ENCODE data around the gene MAMDC2.

Gene MAMDC2

DNA sequence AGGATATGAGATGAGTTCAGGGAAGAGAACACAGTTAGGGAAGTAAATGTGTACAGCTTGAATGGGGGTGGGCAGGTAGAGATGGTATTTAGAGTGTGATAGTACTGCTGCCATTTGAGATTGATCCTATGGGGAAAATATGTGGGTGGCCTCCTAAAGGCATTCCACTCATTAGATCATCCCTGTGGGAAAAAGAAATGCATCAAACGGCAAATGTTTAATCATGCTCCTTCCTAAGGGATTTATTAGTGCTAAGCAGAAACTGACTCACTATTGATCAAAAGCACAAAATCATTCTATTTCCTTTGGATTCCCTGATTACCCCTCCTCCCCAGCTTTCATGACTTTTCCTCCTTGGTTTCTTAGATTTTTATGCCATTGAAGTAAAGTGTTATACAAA, 178.7 kb downstream of the MAMDC2 start:
- no peak overlapping the region for H3K27ac ChIP-seq (ENCODE audit: low read length, poor library complexity, severe bottlenecking)
- H2BK15ac ChIP-seq (ENCODE audit: low read depth, poor library complexity, severe bottlenecking): no peak overlapping the region
- no peak overlapping the region for H3K4me2 ChIP-seq (ENCODE audit: low read length, poor library complexity, severe bottlenecking)
- no peak overlapping the region for H2AFZ ChIP-seq (ENCODE audit: low read depth, low read length)
- DNase-seq: no peak
- peaks cover 22% of the 10 kb centered on the region for H3K79me1 ChIP-seq (replicated peaks; ENCODE audit: low read length, poor library complexity, severe bottlenecking)
- H4K8ac ChIP-seq (ENCODE audit: low read length): no peak overlapping the region
- H3K36me3 ChIP-seq (ENCODE audit: control insufficient read depth in 1 of 2, insufficient read depth in 2 of 2, low read depth in 1 of 2, low read length in 2 of 2): peaks cover 0 to 6% of the 10 kb centered on the region in 2 experiments
- no peak overlapping the region for H3K23ac ChIP-seq (ENCODE audit: low read length in 2 of 2)
- H3K18ac ChIP-seq (ENCODE audit: low read depth in 1 of 2, low read length in 2 of 2): no peak overlapping the region
- WGBS: 85% methylated on average over 1 of the region's 1 CpG
- H4K91ac ChIP-seq (ENCODE audit: low read length): no peak overlapping the region
- H3K4ac ChIP-seq (ENCODE audit: low read depth in 1 of 2, low read length in 2 of 2): no peak overlapping the region
- no peak overlapping the region for H2AK5ac ChIP-seq (ENCODE audit: low read length, severe bottlenecking)
- no peak overlapping the region for H2BK12ac ChIP-seq (ENCODE audit: low read length in 2 of 2)
- no peak overlapping the region for H3K4me3 ChIP-seq (ENCODE audit: insufficient read depth in 1 of 2, low read depth in 1 of 2, low read length in 2 of 2)
- H2BK120ac ChIP-seq (ENCODE audit: low read depth, low read length): no peak overlapping the region
- no peak overlapping the region for H3K14ac ChIP-seq (ENCODE audit: low read length in 2 of 2)
- H3K27me3 ChIP-seq (ENCODE audit: control insufficient read depth in 1 of 2, insufficient read depth in 1 of 2, low read length in 2 of 2): no peaks in the 10 kb centered on the region
- H2BK5ac ChIP-seq (ENCODE audit: low read depth, low read length, poor library complexity, severe bottlenecking): no peak overlapping the region
- H3K4me1 ChIP-seq (ENCODE audit: control insufficient read depth, insufficient read depth, low read depth, low read length): no peaks in the 10 kb centered on the region
- no peak overlapping the region for H3K9ac ChIP-seq (ENCODE audit: low read length)
- no peaks in the 10 kb centered on the region for H3K9me3 ChIP-seq (ENCODE audit: control insufficient read depth, low read length)

DNA sequence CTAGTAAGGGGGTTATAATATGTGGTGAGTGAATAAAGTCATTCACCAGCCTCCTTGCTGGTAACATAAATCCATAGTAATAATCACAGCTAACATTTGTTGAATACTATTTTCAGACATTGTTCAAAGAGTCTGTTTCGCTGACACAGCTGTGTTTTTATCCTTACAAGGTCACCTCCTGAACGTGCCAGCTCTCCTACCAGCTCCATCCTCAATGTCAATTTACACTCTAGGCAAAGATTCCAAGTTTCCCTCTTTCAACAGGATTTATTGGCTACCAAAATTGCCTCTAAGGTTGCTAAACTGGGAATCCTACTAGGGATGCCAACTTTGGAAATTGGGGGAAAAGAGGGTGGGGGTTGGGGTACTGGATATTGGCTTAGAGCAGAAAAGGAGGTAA, 184.5 kb downstream of the MAMDC2 start:
- H3K9me3 ChIP-seq (ENCODE audit: control insufficient read depth, low read length): no peaks in the 10 kb centered on the region
- H3K18ac ChIP-seq (ENCODE audit: low read depth in 1 of 2, low read length in 2 of 2): no peak overlapping the region
- no peak overlapping the region for H2AK5ac ChIP-seq (ENCODE audit: low read length, severe bottlenecking)
- no peak overlapping the region for H3K27ac ChIP-seq (ENCODE audit: low read length, poor library complexity, severe bottlenecking)
- H2AFZ ChIP-seq (ENCODE audit: low read depth, low read length): no peak overlapping the region
- no peak overlapping the region for H3K23ac ChIP-seq (ENCODE audit: low read length in 2 of 2)
- WGBS: 94% methylated on average over 2 of the region's 2 CpGs
- no peak overlapping the region for H3K4me2 ChIP-seq (ENCODE audit: low read length, poor library complexity, severe bottlenecking)
- peak overlapping the region in 1 of 2 experiments; percentile 11 for H2BK12ac ChIP-seq (ENCODE audit: low read length in 2 of 2)
- H2BK120ac ChIP-seq (ENCODE audit: low read depth, low read length): no peak overlapping the region
- no peak overlapping the region for H3K9ac ChIP-seq (ENCODE audit: low read length)
- H3K14ac ChIP-seq (ENCODE audit: low read length in 2 of 2): no peak overlapping the region
- H4K91ac ChIP-seq (ENCODE audit: low read length): no peak overlapping the region
- no peak overlapping the region for H4K8ac ChIP-seq (ENCODE audit: low read length)
- H2BK5ac ChIP-seq (ENCODE audit: low read depth, low read length, poor library complexity, severe bottlenecking): no peak overlapping the region
- H3K79me1 ChIP-seq (replicated peaks; ENCODE audit: low read length, poor library complexity, severe bottlenecking): peaks cover 8% of the 10 kb centered on the region
- H3K4me1 ChIP-seq (ENCODE audit: control insufficient read depth, insufficient read depth, low read depth, low read length): peaks cover 3% of the 10 kb centered on the region
- no peak overlapping the region for H3K4ac ChIP-seq (ENCODE audit: low read depth in 1 of 2, low read length in 2 of 2)
- no peak overlapping the region for H3K4me3 ChIP-seq (ENCODE audit: insufficient read depth in 1 of 2, low read depth in 1 of 2, low read length in 2 of 2)
- no peak overlapping the region for H2BK15ac ChIP-seq (ENCODE audit: low read depth, poor library complexity, severe bottlenecking)
- peaks cover 0 to 5% of the 10 kb centered on the region in 2 experiments for H3K36me3 ChIP-seq (ENCODE audit: control insufficient read depth in 1 of 2, insufficient read depth in 2 of 2, low read depth in 1 of 2, low read length in 2 of 2)
- no peak for DNase-seq
- H3K27me3 ChIP-seq (ENCODE audit: control insufficient read depth in 1 of 2, insufficient read depth in 1 of 2, low read length in 2 of 2): no peaks in the 10 kb centered on the region

DNA sequence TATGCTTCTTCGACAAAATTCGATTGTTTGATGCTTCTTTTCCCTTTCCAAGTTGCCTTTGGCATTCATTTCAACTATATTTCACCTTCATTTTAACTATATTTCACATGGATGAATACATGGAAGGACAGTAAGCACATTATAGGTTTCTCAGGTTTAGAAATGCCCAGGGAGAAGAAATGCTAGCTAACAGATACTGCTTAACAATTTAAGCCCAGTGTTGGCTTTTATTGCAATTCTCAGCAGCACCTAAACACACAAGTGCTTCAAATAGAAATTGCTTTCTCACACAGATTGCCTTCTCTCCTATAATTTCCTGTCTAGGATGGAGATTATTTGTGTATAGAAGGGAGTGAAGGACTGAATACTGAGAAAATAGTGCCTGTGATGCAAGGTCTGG, 185.0 kb downstream of the MAMDC2 start:
- Histone ChIP-seq H3K18ac (ENCODE audit: low read depth in 1 of 2, low read length in 2 of 2) (no peak overlapping the region), H2BK5ac (ENCODE audit: low read depth, low read length, poor library complexity, severe bottlenecking) (no peak overlapping the region), H3K23ac (ENCODE audit: low read length in 2 of 2) (no peak overlapping the region), H3K27me3 (ENCODE audit: control insufficient read depth in 1 of 2, insufficient read depth in 1 of 2, low read length in 2 of 2) (no peaks in the 10 kb centered on the region), H4K91ac (ENCODE audit: low read length) (no peak overlapping the region), H4K8ac (ENCODE audit: low read length) (no peak overlapping the region), H2BK12ac (ENCODE audit: low read length in 2 of 2) (no peak overlapping the region), H3K9me3 (ENCODE audit: control insufficient read depth, low read length) (no peaks in the 10 kb centered on the region), H2AFZ (ENCODE audit: low read depth, low read length) (no peak overlapping the region), H3K4ac (ENCODE audit: low read depth in 1 of 2, low read length in 2 of 2) (no peak overlapping the region), H3K4me3 (ENCODE audit: insufficient read depth in 1 of 2, low read depth in 1 of 2, low read length in 2 of 2) (no peak overlapping the region), H2BK15ac (ENCODE audit: low read depth, poor library complexity, severe bottlenecking) (no peak overlapping the region), H3K79me1 (replicated peaks; ENCODE audit: low read length, poor library complexity, severe bottlenecking) (peaks cover 11% of the 10 kb centered on the region), H3K4me2 (ENCODE audit: low read length, poor library complexity, severe bottlenecking) (no peak overlapping the region), H3K14ac (ENCODE audit: low read length in 2 of 2) (no peak overlapping the region), H3K36me3 (ENCODE audit: control insufficient read depth in 1 of 2, insufficient read depth in 2 of 2, low read depth in 1 of 2, low read length in 2 of 2) (peaks cover 0 to 5% of the 10 kb centered on the region in 2 experiments), H3K9ac (ENCODE audit: low read length) (peak overlapping the region; percentile 70), H3K27ac (ENCODE audit: low read length, poor library complexity, severe bottlenecking) (no peak overlapping the region), H2AK5ac (ENCODE audit: low read length, severe bottlenecking) (no peak overlapping the region), H2BK120ac (ENCODE audit: low read depth, low read length) (no peak overlapping the region), H3K4me1 (ENCODE audit: control insufficient read depth, insufficient read depth, low read depth, low read length) (peaks cover 3% of the 10 kb centered on the region)
- WGBS: 83% methylated on average over 2 of the region's 2 CpGs
- DNase-seq: no peak

DNA sequence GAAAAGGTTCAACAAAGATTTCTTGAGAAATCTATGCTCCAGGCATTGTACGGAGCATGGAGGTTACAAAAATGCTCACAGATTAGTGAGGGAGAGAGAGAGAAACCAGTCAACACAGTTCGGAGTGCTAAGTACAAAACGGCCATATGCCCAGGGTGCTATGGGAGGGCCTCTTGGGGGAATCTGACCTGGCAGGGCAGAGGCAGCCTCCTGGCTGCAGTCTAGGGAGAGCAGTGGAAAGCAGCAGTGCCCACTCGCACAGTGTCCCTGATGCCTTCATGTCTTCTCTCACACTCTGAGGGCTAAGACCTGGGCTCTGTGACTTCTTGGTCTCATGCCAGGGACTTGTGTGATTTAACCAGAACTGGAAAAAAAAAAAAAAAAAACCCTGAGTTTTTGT, 185.4 kb downstream of the MAMDC2 start:
- Histone ChIP-seq H2BK5ac (ENCODE audit: low read depth, low read length, poor library complexity, severe bottlenecking) (no peak overlapping the region), H3K4ac (ENCODE audit: low read depth in 1 of 2, low read length in 2 of 2) (peak overlapping the region in 1 of 2 experiments; percentile 28), H3K27me3 (ENCODE audit: control insufficient read depth in 1 of 2, insufficient read depth in 1 of 2, low read length in 2 of 2) (no peaks in the 10 kb centered on the region), H3K79me1 (replicated peaks; ENCODE audit: low read length, poor library complexity, severe bottlenecking) (peaks cover 11% of the 10 kb centered on the region), H3K23ac (ENCODE audit: low read length in 2 of 2) (peak overlapping the region in 1 of 2 experiments; percentile 59), H3K4me1 (ENCODE audit: control insufficient read depth, insufficient read depth, low read depth, low read length) (peaks cover 3% of the 10 kb centered on the region), H3K9ac (ENCODE audit: low read length) (peak overlapping the region; percentile 70), H4K8ac (ENCODE audit: low read length) (no peak overlapping the region), H2BK12ac (ENCODE audit: low read length in 2 of 2) (no peak overlapping the region), H2AK5ac (ENCODE audit: low read length, severe bottlenecking) (no peak overlapping the region), H3K18ac (ENCODE audit: low read depth in 1 of 2, low read length in 2 of 2) (no peak overlapping the region), H3K27ac (ENCODE audit: low read length, poor library complexity, severe bottlenecking) (no peak overlapping the region), H3K9me3 (ENCODE audit: control insufficient read depth, low read length) (no peaks in the 10 kb centered on the region), H3K36me3 (ENCODE audit: control insufficient read depth in 1 of 2, insufficient read depth in 2 of 2, low read depth in 1 of 2, low read length in 2 of 2) (peaks cover 0 to 5% of the 10 kb centered on the region in 2 experiments), H3K14ac (ENCODE audit: low read length in 2 of 2) (peak overlapping the region in 1 of 2 experiments; percentile 79), H2BK15ac (ENCODE audit: low read depth, poor library complexity, severe bottlenecking) (no peak overlapping the region), H2BK120ac (ENCODE audit: low read depth, low read length) (no peak overlapping the region), H3K4me2 (ENCODE audit: low read length, poor library complexity, severe bottlenecking) (no peak overlapping the region), H2AFZ (ENCODE audit: low read depth, low read length) (no peak overlapping the region), H4K91ac (ENCODE audit: low read length) (no peak overlapping the region), H3K4me3 (ENCODE audit: insufficient read depth in 1 of 2, low read depth in 1 of 2, low read length in 2 of 2) (no peak overlapping the region)
- DNase-seq: no peak
- WGBS: 88% methylated on average over 4 of the region's 4 CpGs
